Right cardiac atrium (tissue), 5 donors: Measurements from ENCODE around the gene RNF135. TPM values are rescaled to one million over a fixed set of nuclear protein-coding genes. Genes with fewer than 3 reads are reported as not detected.
"Not testable (repeated sequence)": the region's sequence is repeated elsewhere in the genome, so short reads cannot be mapped to it uniquely, and the experiment has no call there.

Source experiments
- ATAC-seq, 2 donors: fragments of 200-7000 bp; cut with Tn5 transposase; one replicate each; pipeline versions ENCODE4 v1.8.0 to v1.9.1; 2020; ENCODE audit warnings: moderate library complexity in 2 of 2, mild to moderate bottlenecking in 1 of 2
- DNase-seq, 3 donors: peaks; one replicate each; pipeline ENCODE4 v3.0.0-alpha.2; 2020
- H3K27ac ChIP-seq: one replicate; pipeline ENCODE4 v1.5.1; 2013; ENCODE audit warnings: mild to moderate bottlenecking, low read length, control low read depth, moderate library complexity
- H3K27me3 ChIP-seq: one replicate; pipeline ENCODE4 v1.6.1; 2013; ENCODE audit not compliant: control insufficient read depth, insufficient read depth
- H3K4me1 ChIP-seq: one replicate; pipeline ENCODE4 v1.6.1; 2013; ENCODE audit warnings: low read length; ENCODE audit not compliant: control insufficient read depth, insufficient read depth
- H3K4me3 ChIP-seq: one replicate; pipeline ENCODE4 v1.5.1; 2013; ENCODE audit warnings: low read length, control low read depth
- H3K9me3 ChIP-seq: one replicate; pipeline ENCODE4 v1.6.1; 2013; ENCODE audit warnings: low read length; ENCODE audit not compliant: control insufficient read depth
- WGBS: extraction: QIAGEN DNeasy Blood & Tissue Kit; methylation state at CpG from one replicate; pipeline ENCODE4 v1.1.7; 2013; 5-methylcytosine and 5-hydroxymethylcytosine counted together
- intact Hi-C, 4 donors: fragments of 100-400 bp; cut with DNase I; formaldehyde crosslinking; loops; one replicate each; pipeline versions ENCODE4 v1.11.0 to v1.14.0; 2022 to 2023
- polyA plus RNA-seq: library from polyadenylated mRNA; stranded (reverse); fragments of 200-250 nt; gene quantifications from one replicate; pipeline ENCODE4 v1.2.3, GENCODE V29; 2013
- total RNA-seq, 4 donors: library from RNA; stranded (reverse); fragmentation: NEBNext Ultra II Directional; extraction: Animal tissue kit (Norgen Biotek cat#: 25700); gene quantifications; one replicate each; pipeline ENCODE4 v1.2.1, GENCODE V29; 2021
- donor health status: healthy with polysubstance abuse.
- donor health status: DM: no; HTN: yes; CAD: no.
- donor health status: DM: no; HTN: no; CAD: no.
- donor health status: DM: no; HTN: yes; CAD: no; lungs with severe emphysema.
- donor health status: DM: yes; HTN: yes; CAD: no.

Gene RNF135
- total and polyA plus RNA-seq, 5 donors, result 6.6 to 10.4 (median 9.2) TPM

GRCh38 chr17:31004160-31004559 is 33.3 kb downstream of the RNF135 start:
- Histone ChIP-seq H3K9me3 (no peaks in the 10 kb centered on the region), H3K4me3 (no peak overlapping the region), H3K4me1 (no peaks in the 10 kb centered on the region), H3K27me3 (no peaks in the 10 kb centered on the region), H3K27ac (no peak overlapping the region)
- no peak for ATAC-seq
- intact Hi-C loops, result no loop called here
- 95% methylated on average over 2 of the region's 2 CpGs for WGBS
- DNase-seq, result no peak

DNA sequence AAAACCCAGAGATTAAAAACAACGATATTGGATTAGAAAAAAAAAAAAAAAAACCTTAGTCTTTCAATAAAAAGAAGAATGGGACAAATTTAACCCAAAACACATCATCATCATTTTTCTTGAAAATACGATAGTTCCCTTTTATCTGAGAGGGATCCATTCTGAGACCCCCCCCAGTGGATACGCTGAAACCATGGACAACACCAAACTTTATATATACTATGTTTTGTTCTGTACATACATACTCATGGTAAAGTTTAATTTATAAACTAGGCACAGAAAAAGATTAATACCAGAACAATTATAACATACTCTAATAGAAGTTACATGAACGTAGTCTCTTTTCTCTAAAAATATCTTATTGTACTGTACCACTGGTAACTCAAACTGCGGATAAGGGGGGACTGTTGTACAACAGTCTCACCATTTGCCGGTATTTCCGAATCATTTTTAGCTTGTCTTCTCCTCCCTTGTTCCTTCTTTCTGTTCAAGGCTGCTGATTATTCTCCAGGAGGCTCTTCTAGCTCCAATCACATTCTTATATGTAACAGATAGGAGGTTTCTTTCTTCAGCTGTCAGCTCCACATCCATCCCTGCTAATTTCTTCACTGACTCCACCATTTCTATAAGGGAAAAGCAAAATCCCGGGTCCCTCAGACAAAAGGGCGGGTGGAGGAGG is 37.0 kb downstream of the RNF135 start:
- DNase-seq (no peak), ATAC-seq (no peak)
- intact Hi-C loops, result loop anchor here in 1 of 4 donors (5.0 kb wide), 1 partner anchor 209 kb away; no protein-coding TSS in a partner anchor
- Histone ChIP-seq H3K27ac (peak overlapping the region; percentile 54), H3K27me3 (no peaks in the 10 kb centered on the region), H3K4me3 (peak overlapping the region; percentile 57), H3K4me1 (no peaks in the 10 kb centered on the region), H3K9me3 (no peaks in the 10 kb centered on the region)
- 63% methylated on average over 9 of the region's 9 CpGs for WGBS

- H3K4me3 ChIP-seq, result peak overlapping the region; percentile 57
- peak; percentile 65 to 86 (median 84) for DNase-seq
- peak; percentile 89 to 92 for ATAC-seq
- H3K27ac ChIP-seq, result peak overlapping the region; percentile 54
- no peaks in the 10 kb centered on the region for H3K27me3 ChIP-seq
- intact Hi-C loops, result loop anchor here in 1 of 4 donors (5.0 kb wide), 1 partner anchor 209 kb away; no protein-coding TSS in a partner anchor
- WGBS, result 1% methylated on average over 65 of the region's 65 CpGs
- H3K4me1 ChIP-seq, result no peaks in the 10 kb centered on the region
- H3K9me3 ChIP-seq, result no peaks in the 10 kb centered on the region
Measured at GRCh38 chr17:31008374-31009041, 37.7 kb downstream of the RNF135 start.

- not testable (repeated sequence) for H3K9me3 ChIP-seq, H3K4me1 ChIP-seq, H3K27me3 ChIP-seq
- Histone ChIP-seq H3K27ac (peak overlapping the region; percentile 54), H3K4me3 (peak overlapping the region; percentile 57)
- WGBS, result 13% methylated on average over 33 of the region's 34 CpGs
- intact Hi-C loops, result loop anchor here in 1 of 4 donors (5.0 kb wide), 1 partner anchor 208 kb away; no protein-coding TSS in a partner anchor
- ATAC-seq, result peak; percentile 24 to 44
- peak in 1 of 3 donors; percentile 53 for DNase-seq
Measured at GRCh38 chr17:31009042-31009702, 38.3 kb downstream of the RNF135 start.

GRCh38 chr17:31010014-31010413 is 39.2 kb downstream of the RNF135 start:
- H3K4me3 ChIP-seq, H3K4me1 ChIP-seq, ATAC-seq, DNase-seq, H3K27ac ChIP-seq, H3K27me3 ChIP-seq, H3K9me3 ChIP-seq: not testable (repeated sequence)
- intact Hi-C loops, result loop anchor here in 1 of 4 donors (10.0 kb wide), 1 partner anchor 205 kb away; no protein-coding TSS in a partner anchor
- 77% methylated on average over 3 of the region's 3 CpGs for WGBS

- H3K27ac ChIP-seq, result no peak overlapping the region
- H3K4me3 ChIP-seq, result no peak overlapping the region
- H3K9me3 ChIP-seq, result no peaks in the 10 kb centered on the region
- H3K27me3 ChIP-seq, result no peaks in the 10 kb centered on the region
- WGBS, result 95% methylated on average over 3 of the region's 3 CpGs
- intact Hi-C loops, result loop anchor here in 2 of 4 donors (2.0 to 10.0 kb wide), 2 partner anchors 201 kb away; no protein-coding TSS in a partner anchor
- H3K4me1 ChIP-seq, result no peaks in the 10 kb centered on the region
- ATAC-seq, result no peak
- no peak for DNase-seq
Measured at GRCh38 chr17:31013844-31014243, 43.0 kb downstream of the RNF135 start.

DNA sequence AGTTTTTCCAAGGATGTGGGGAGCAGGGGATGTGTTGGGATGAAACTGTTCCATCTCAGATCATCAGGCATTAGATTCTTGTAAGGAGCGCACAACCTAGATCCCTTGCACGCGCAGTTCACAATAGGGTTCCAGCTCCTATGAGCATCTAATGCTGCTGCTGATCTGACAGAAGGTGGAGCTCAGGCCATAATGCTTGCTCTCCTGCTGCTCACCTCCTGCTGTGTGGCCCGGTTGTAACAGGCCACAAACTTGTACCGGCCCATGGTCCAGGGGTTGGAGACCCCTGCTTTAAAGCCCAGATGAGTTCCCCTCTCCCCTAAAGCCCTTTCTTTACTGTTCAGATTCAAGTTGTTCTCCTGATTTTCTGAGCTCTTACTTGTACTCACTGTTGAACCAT is 44.8 kb downstream of the RNF135 start:
- Histone ChIP-seq H3K4me1 (no peaks in the 10 kb centered on the region), H3K4me3 (no peak overlapping the region), H3K27ac (no peak overlapping the region), H3K27me3 (no peaks in the 10 kb centered on the region), H3K9me3 (no peaks in the 10 kb centered on the region)
- WGBS, result 67% methylated on average over 5 of the region's 5 CpGs
- intact Hi-C loops, result loop anchor here in 1 of 4 donors (10.0 kb wide), 1 partner anchor 199 kb away; no protein-coding TSS in a partner anchor
- no peak for DNase-seq
- no peak for ATAC-seq

GRCh38 chr17:31019004-31019403 is 48.2 kb downstream of the RNF135 start:
- no peak overlapping the region for H3K27ac ChIP-seq
- DNase-seq (no peak), ATAC-seq (no peak)
- H3K4me1 ChIP-seq, result no peaks in the 10 kb centered on the region
- H3K9me3 ChIP-seq, result no peaks in the 10 kb centered on the region
- H3K27me3 ChIP-seq, result no peaks in the 10 kb centered on the region
- intact Hi-C loops, result loop anchor here in 1 of 4 donors (10.0 kb wide), 1 partner anchor 196 kb away; no protein-coding TSS in a partner anchor
- WGBS, result 95% methylated on average over 2 of the region's 2 CpGs
- no peak overlapping the region for H3K4me3 ChIP-seq

GRCh38 chr17:31023171-31023570 is 52.3 kb downstream of the RNF135 start:
- WGBS, result 35% methylated on average over 1 of the region's 2 CpGs
- H3K27me3 ChIP-seq, H3K9me3 ChIP-seq, intact Hi-C loops, DNase-seq, ATAC-seq, H3K4me1 ChIP-seq, H3K4me3 ChIP-seq, H3K27ac ChIP-seq: not testable (repeated sequence)

- H3K27ac ChIP-seq, result no peak overlapping the region
- ATAC-seq (no peak), DNase-seq (no peak)
- no peaks in the 10 kb centered on the region for H3K4me1 ChIP-seq
- 75% methylated on average over 8 of the region's 8 CpGs for WGBS
- H3K27me3 ChIP-seq, result no peaks in the 10 kb centered on the region
- intact Hi-C loops, result no loop called here
- H3K4me3 ChIP-seq, result no peak overlapping the region
- H3K9me3 ChIP-seq, result no peaks in the 10 kb centered on the region
Measured at GRCh38 chr17:31031841-31032240, 61.0 kb downstream of the RNF135 start.

DNA sequence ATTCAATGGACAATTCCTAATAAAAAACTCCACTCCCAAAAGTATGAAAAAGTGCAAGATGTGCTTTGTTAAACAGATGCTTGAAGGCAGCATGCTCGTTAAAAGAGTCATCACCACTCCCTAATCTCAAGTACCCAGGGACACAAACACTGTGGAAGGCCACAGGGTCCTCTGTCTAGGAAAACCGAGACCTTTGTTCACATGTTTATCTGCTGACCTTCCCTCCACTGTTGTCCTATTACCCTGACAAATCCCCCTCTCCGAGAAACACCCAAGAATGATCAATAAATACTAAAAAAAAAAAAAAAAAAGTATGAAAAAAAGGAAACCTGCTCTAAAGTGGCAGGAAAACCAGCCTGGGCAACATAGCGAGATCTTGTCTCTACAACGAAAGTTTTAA is 64.8 kb downstream of the RNF135 start:
- H3K27ac ChIP-seq, DNase-seq, H3K4me3 ChIP-seq, H3K27me3 ChIP-seq, intact Hi-C loops, H3K9me3 ChIP-seq, ATAC-seq, H3K4me1 ChIP-seq: not testable (repeated sequence)
- WGBS, result 84% methylated on average over 5 of the region's 5 CpGs
